Astrocyte (in vitro differentiated cells and primary cell): Measurements from ENCODE around the gene BRWD1.

Experiments
- EZH2 ChIP-seq: IDR thresholded peaks from 2 replicates; pipeline ENCODE4 v1.6.1; 2012; ENCODE audit warnings: mild to moderate bottlenecking, low read length, inconsistent platforms; ENCODE audit not compliant: insufficient read depth
- TF ChIP-seq, protein P1 (sequence below): IDR thresholded peaks from 2 replicates; pipeline ENCODE4 v1.5.1; 2011; ENCODE audit warnings: low read depth, mild to moderate bottlenecking, inconsistent platforms, low read length, moderate library complexity; ENCODE audit not compliant: insufficient read depth

DNA sequence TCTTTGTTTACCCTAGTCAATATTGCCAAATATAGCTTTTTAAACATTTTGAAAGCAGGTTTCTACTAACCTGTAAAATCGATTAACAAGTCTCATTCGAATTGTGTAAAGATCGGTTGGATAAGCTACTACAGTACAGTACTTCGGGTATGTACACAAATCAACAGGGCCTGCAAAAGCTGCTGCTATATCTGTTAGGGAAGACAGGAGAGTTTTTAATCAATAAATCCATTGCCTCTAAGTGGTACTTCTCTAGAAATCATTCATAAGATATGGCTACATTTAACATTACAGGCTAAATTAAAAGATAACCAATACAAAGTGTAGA lies 95.4 kb downstream of the BRWD1 start:
- TF ChIP-seq, protein P1, sequence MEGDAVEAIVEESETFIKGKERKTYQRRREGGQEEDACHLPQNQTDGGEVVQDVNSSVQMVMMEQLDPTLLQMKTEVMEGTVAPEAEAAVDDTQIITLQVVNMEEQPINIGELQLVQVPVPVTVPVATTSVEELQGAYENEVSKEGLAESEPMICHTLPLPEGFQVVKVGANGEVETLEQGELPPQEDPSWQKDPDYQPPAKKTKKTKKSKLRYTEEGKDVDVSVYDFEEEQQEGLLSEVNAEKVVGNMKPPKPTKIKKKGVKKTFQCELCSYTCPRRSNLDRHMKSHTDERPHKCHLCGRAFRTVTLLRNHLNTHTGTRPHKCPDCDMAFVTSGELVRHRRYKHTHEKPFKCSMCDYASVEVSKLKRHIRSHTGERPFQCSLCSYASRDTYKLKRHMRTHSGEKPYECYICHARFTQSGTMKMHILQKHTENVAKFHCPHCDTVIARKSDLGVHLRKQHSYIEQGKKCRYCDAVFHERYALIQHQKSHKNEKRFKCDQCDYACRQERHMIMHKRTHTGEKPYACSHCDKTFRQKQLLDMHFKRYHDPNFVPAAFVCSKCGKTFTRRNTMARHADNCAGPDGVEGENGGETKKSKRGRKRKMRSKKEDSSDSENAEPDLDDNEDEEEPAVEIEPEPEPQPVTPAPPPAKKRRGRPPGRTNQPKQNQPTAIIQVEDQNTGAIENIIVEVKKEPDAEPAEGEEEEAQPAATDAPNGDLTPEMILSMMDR = no peak
- no peak for TF ChIP-seq EZH2
